Heart right ventricle (tissue), 16 donors: ENCODE results near the gene EIF4G1. TPM values are rescaled to one million over a fixed set of nuclear protein-coding genes. Genes with fewer than 3 reads are reported as not detected.

Experiments used
- ATAC-seq, 8 donors: fragments of 200-7000 bp; cut with Tn5 transposase; one replicate each; pipeline ENCODE4 v1.9.1; 2020; ENCODE audit warnings: mild to moderate bottlenecking in 8 of 8, moderate library complexity in 8 of 8, moderate number of reproducible peaks in 1 of 8
- DNase-seq, 2 donors: peaks; one replicate each; pipeline ENCODE4 v3.0.0-alpha.2; 2020
- H3K27ac ChIP-seq, 10 donors: fragments of 200-600 bp; sonication (generic) in 2 of 10; one replicate each; pipeline versions ENCODE4 v1.5.0 to v1.8.0; 2020 to 2022; ENCODE audit warnings: mild to moderate bottlenecking in 3 of 10
- H3K27me3 ChIP-seq, 7 donors: fragments of 200-600 bp; one replicate each; pipeline ENCODE4 v1.8.0; 2021 to 2022; ENCODE audit warnings: mild to moderate bottlenecking in 2 of 7
- H3K36me3 ChIP-seq, 9 donors: fragments of 200-600 bp; sonication (generic) in 1 of 9; one replicate each; pipeline versions ENCODE4 v1.5.0 to v1.8.0; 2020 to 2022; ENCODE audit warnings: mild to moderate bottlenecking in 2 of 9
- H3K4me1 ChIP-seq, 9 donors: fragments of 200-600 bp; sonication (generic) in 1 of 9; one replicate each; pipeline versions ENCODE4 v1.5.0 to v1.8.0; 2020 to 2022; ENCODE audit warnings: mild to moderate bottlenecking in 4 of 9
- H3K4me3 ChIP-seq, 10 donors: fragments of 200-600 bp; sonication (generic) in 2 of 10; one replicate each; pipeline versions ENCODE4 v1.5.0 to v1.8.0; 2020 to 2022; ENCODE audit warnings: mild to moderate bottlenecking in 7 of 10, moderate library complexity in 2 of 10
- H3K9me3 ChIP-seq, 11 donors: fragments of 200-600 bp in 10 of 11; sonication (generic) in 2 of 11; one replicate each; pipeline versions ENCODE4 v1.5.0 to v1.8.0; 2013 to 2022; ENCODE audit warnings: mild to moderate bottlenecking in 2 of 11, control low read depth in 1 of 11, moderate library complexity in 1 of 11
- WGBS, 2 donors: extraction: QIAGEN DNeasy Blood & Tissue Kit; methylation state at CpG; one replicate each; pipeline ENCODE4 v1.1.7; 2013; ENCODE audit warnings: inconsistent platforms in 1 of 2; 5-methylcytosine and 5-hydroxymethylcytosine counted together
- intact Hi-C, 10 donors: fragments of 100-400 bp; cut with DNase I; formaldehyde crosslinking; loops; one replicate each; pipeline versions ENCODE4 v1.11.1 to v1.14.2; 2022
- polyA plus RNA-seq, 2 donors: library from polyadenylated mRNA; stranded (reverse); fragments of 200-250 nt; gene quantifications; one replicate each; pipeline ENCODE4 v1.2.3, GENCODE V29; 2013
- total RNA-seq, 10 donors: library from RNA; stranded (reverse); fragmentation: NEBNext Ultra II Directional in 3 of 10; extraction: Animal tissue kit (Norgen Biotek cat#: 25700) in 3 of 10; gene quantifications; one replicate each; pipeline versions ENCODE4 v1.2.1 to v1.2.4, GENCODE V29; 2021 to 2023
- TF ChIP-seq, protein P1 (sequence below), 9 donors: fragments of 200-600 bp; sonication (generic) in 2 of 9; IDR thresholded peaks; one replicate each; pipeline versions ENCODE4 v1.5.0 to v1.8.0; 2021 to 2022; ENCODE audit warnings: antibody characterized with exemption in 9 of 9, mild to moderate bottlenecking in 5 of 9, moderate library complexity in 1 of 9
- donor health status: Arrhythmogenic right ventricular cardiomyopathy.
- donor health status: ischemic (EF 13 %, LVEDD 7.1; RV severe dilation, severe dysfunction).
- donor health status: healthy with polysubstance abuse.
- donor health status: DM: no; HTN: yes; CAD: no.
- donor health status: DM: no; HTN: no; CAD: no.
- donor health status: ischemic (EF 25% LVEDD 6.9; RV normal size, moderate dysfunction).
- donor health status: ischemic (EF 25% LVEDD 5.7; RV mildly dilated, moderate dysfunction).
- donor health status: healthy.
- donor health status: DM: yes; HTN: yes; CAD: no.
- donor health status: Ischemic cardiomyopathy.
- donor health status: ischemic (EF 35%, LVEDD 5.7; RV mildly dilated, moderate dysfunction).
- donor health status: nonischemic (EF 11% LVEDD 7.7; RV severe dilation, severe dysfunction).
- donor health status: DM: yes; HTN: yes; CAD: no.
- donor health status: PGD.
- donor health status: ischemic (EF 29% LVEDD 5.4; RV normal size, mild dysfunction).
- donor health status: nonischemic (EF 23%, LVEDD 6.1; RV moderate dilation, normal function).

EIF4G1 gene
- total and polyA plus RNA-seq, 12 donors: 142 to 316 (median 209) TPM

DNA sequence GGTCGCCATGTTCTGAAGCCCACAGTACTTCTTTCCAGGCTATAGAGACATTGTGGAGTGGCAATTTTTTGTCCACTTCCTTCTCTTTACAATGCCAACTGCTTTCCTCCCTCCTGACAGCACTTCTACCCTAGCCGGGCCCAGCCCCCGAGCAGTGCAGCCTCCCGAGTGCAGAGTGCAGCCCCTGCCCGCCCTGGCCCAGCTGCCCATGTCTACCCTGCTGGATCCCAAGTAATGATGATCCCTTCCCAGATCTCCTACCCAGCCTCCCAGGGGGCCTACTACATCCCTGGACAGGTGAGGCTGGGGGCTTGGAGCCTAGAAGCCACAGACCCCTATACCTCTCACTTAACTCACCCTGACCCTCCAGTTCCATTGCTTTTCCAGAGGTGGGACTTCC lies 2.8 kb downstream of the EIF4G1 start:
- Histone ChIP-seq H3K4me3 (peak overlapping the region in 3 of 10 donors; percentile 85 to 92 (median 90)), H3K36me3 (peaks cover 4 to 54% (median 37%) of the 10 kb centered on the region in 9 donors), H3K27me3 (no peaks in the 10 kb centered on the region), H3K9me3 (no peaks in the 10 kb centered on the region), H3K4me1 (peaks cover 26 to 72% (median 64%) of the 10 kb centered on the region in 9 donors), H3K27ac (peak overlapping the region in 6 of 10 donors; percentile 2 to 89 (median 10))
- TF ChIP-seq, protein P1, sequence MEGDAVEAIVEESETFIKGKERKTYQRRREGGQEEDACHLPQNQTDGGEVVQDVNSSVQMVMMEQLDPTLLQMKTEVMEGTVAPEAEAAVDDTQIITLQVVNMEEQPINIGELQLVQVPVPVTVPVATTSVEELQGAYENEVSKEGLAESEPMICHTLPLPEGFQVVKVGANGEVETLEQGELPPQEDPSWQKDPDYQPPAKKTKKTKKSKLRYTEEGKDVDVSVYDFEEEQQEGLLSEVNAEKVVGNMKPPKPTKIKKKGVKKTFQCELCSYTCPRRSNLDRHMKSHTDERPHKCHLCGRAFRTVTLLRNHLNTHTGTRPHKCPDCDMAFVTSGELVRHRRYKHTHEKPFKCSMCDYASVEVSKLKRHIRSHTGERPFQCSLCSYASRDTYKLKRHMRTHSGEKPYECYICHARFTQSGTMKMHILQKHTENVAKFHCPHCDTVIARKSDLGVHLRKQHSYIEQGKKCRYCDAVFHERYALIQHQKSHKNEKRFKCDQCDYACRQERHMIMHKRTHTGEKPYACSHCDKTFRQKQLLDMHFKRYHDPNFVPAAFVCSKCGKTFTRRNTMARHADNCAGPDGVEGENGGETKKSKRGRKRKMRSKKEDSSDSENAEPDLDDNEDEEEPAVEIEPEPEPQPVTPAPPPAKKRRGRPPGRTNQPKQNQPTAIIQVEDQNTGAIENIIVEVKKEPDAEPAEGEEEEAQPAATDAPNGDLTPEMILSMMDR (IDR thresholded peaks at IDR 0.05): no peak
- no peak for ATAC-seq
- DNase-seq: no peak
- intact Hi-C loops: loop anchor here in 3 of 10 donors (10.0 kb wide), 3 partner anchors 132 to 692 kb away; partner anchors contain the start of genes ABCF3 (in 1 of the 3) and DVL3 (in 1 of the 3)
- 67 to 71% methylated on average over 5 of the region's 5 CpGs for WGBS, 2 donors

DNA sequence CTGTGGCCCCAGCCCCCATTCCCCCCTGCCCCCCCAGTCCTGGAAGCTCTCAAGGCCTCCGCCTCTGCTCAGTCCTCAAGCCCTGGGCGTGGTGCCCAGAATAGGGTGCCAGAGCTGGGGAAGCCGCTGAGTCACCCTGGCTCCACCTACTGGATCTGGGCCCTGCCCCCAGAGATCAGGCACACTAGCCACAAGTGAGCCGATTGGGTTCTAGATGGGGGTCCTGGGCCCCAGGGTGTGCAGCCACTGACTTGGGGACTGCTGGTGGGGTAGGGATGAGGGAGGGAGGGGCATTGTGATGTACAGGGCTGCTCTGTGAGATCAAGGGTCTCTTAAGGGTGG lies 5.7 kb downstream of the EIF4G1 start:
- peaks cover 14 to 83% (median 66%) of the 10 kb centered on the region in 9 donors for H3K36me3 ChIP-seq

DNA sequence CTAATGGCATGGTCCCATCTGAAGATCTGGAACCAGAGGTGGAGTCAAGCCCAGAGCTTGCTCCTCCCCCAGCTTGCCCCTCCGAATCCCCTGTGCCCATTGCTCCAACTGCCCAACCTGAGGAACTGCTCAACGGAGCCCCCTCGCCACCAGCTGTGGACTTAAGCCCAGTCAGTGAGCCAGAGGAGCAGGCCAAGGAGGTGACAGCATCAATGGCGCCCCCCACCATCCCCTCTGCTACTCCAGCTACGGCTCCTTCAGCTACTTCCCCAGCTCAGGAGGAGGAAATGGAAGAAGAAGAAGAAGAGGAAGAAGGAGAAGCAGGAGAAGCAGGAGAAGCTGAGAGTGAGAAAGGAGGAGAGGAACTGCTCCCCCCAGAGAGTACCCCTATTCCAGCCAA lies 7.3 kb downstream of the EIF4G1 start:
- WGBS, 2 donors: 83 to 88% methylated on average over 5 of the region's 5 CpGs
- intact Hi-C loops: no loop called here
- Histone ChIP-seq H3K36me3 (peaks cover 17 to 90% (median 82%) of the 10 kb centered on the region in 9 donors), H3K9me3 (no peaks in the 10 kb centered on the region), H3K27ac (peak overlapping the region in 5 of 10 donors; percentile 2 to 92 (median 66)), H3K4me3 (no peak overlapping the region), H3K4me1 (peaks cover 14 to 70% (median 52%) of the 10 kb centered on the region in 9 donors), H3K27me3 (no peaks in the 10 kb centered on the region)
- DNase-seq: no peak
- TF ChIP-seq, protein P1 (IDR thresholded peaks at IDR 0.05): no peak
- no peak for ATAC-seq

More for the DNA sequence above, 5.7 kb downstream of the EIF4G1 start:
- Histone ChIP-seq H3K27ac (peak overlapping the region; percentile 46 to 92 (median 88)), H3K9me3 (no peaks in the 10 kb centered on the region), H3K4me3 (peak overlapping the region in 9 of 10 donors; percentile 18 to 47 (median 31)), H3K27me3 (no peaks in the 10 kb centered on the region), H3K4me1 (peaks cover 22 to 83% (median 64%) of the 10 kb centered on the region in 9 donors)
- WGBS, 2 donors: 0% methylated on average over 4 of the region's 4 CpGs
- TF ChIP-seq, protein P1 (IDR thresholded peaks at IDR 0.05): peak in 1 of 9 donors; percentile 5
- intact Hi-C loops: loop anchor here in 1 of 10 donors (1.0 kb wide), 1 partner anchor 17 kb away; the partner anchor contains the start of gene FAM131A
- ATAC-seq (peak; percentile 87 to 94 (median 92)), DNase-seq (peak; percentile 96)

DNA sequence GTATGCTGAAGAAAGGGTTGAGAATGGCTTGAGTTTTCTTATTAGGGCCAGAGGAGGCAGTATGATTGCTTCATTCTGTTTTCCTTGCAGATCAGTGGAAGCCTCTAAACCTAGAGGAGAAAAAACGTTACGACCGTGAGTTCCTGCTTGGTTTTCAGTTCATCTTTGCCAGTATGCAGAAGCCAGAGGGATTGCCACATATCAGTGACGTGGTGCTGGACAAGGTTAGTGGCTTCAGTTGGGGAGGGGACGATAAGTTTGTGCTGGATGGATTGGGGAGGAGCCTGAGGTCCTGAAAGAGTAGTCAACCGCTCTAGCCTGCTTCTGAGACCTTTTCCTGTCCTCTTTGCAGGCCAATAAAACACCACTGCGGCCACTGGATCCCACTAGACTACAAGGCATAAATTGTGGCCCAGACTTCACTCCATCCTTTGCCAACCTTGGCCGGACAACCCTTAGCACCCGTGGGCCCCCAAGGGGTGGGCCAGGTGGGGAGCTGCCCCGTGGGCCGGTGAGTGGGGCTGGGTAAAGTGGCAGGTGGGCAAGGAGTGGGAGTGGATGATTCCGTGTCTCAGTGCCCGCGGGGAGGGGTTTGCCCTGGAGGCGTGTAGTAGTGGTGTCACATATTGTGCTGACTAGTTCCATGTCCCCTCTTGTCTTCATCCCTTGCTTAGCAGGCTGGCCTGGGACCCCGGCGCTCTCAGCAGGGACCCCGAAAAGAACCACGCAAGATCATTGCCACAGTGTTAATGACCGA lies 8.5 kb downstream of the EIF4G1 start:
- no peaks in the 10 kb centered on the region for H3K9me3 ChIP-seq
- peaks cover 25 to 90% (median 85%) of the 10 kb centered on the region in 9 donors for H3K36me3 ChIP-seq
- DNase-seq (no peak), ATAC-seq (peak in 1 of 8 donors; percentile 43)
- intact Hi-C loops: no loop called here
- H3K4me3 ChIP-seq: no peak overlapping the region
- TF ChIP-seq, protein P1 (IDR thresholded peaks at IDR 0.05): no peak
- H3K27ac ChIP-seq: peak overlapping the region in 6 of 10 donors; percentile 2 to 92 (median 56)
- peaks cover 7 to 57% (median 42%) of the 10 kb centered on the region in 9 donors for H3K4me1 ChIP-seq
- WGBS, 2 donors: 83 to 88% methylated on average over 20 of the region's 20 CpGs
- H3K27me3 ChIP-seq: no peaks in the 10 kb centered on the region
